Bone marrow (tissue), 2 donors: Measurements from ENCODE around the gene COL24A1.
"Not testable (repeated sequence)": the region's sequence is repeated elsewhere in the genome, so short reads cannot be mapped to it uniquely, and the experiment has no call there.

ENCODE experiments used
- DNase-seq, 2 donors: peaks; one replicate each; lab custom pipeline; 2025; lab: John Stamatoyannopoulos, UW

Gene COL24A1

DNA sequence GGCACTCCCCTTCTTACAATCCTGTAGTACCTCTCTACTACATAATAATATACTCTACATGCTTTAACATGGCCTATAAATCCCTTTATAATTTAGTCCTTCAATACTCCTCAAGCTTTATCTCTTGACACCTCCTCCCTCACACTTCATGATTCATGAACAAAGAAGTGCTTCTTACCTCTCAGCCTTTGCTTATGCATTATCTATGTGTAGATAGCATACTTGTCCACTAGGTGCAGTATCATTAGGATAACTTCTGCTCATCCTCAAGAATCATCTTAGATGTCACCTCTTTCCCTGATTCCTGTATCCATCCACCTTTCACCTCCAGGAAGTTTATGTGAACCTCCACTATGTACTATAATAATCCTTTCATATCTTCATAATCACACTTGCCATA, 74.4 kb downstream of the COL24A1 start:
- no peak for DNase-seq

DNA sequence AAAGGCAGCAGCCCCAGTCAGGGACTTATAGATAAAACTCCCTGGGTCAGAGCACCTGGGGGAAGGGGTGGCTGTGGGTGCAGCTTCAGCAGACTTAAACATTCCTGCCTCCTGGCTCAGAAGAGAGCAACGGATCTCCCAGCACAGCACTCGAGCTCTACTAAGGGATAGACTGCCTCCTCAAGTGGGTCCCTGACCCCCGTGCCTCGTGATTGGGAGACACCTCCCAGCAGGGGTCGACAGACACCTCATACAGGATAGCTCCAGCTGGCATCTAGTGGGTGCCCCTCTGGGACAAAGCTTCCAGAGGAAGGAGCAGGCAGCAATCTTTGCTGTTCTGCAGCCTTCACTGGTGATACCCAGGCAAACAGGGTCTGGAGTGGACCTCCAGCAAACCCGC, 84.1 kb downstream of the COL24A1 start:
- DNase-seq, result not testable (repeated sequence)

DNA sequence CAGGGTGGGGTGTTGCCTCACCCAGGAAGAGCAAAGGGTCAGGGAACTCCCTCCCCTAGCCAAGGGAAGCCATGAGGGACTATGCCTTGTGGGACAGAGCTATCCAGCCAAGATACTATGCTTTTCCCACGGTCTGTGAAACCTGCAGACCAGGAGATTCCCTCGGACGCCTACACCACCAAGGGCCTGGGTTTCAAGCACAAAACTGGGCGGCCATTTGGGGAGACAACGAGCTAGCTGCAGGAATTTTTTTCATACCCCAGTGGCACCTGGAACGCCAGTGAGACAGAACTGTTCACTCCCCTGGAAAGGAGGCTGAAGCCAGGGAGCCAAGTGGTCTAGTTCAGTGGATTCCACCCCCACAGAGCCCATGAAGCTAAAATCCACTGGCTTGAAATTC, 84.7 kb downstream of the COL24A1 start:
- not testable (repeated sequence) for DNase-seq

DNA sequence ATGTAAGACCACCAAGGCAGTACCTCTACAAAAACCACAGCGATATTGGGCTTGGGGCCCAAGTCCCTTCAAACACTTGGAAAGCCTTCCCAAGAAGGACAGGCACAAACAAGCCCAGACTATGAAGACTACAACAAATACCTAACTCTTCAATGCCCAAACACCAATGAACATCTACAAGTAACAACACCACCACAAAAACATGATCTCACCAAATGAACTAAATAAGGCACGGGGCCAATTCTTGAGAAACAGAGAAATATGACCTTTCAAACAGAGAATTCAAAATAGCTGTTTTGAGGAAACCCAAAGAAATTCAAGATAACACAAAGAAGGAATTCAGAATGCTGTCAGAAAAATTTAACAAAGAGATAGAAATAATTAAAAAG, 86.8 kb downstream of the COL24A1 start:
- no peak for DNase-seq

DNA sequence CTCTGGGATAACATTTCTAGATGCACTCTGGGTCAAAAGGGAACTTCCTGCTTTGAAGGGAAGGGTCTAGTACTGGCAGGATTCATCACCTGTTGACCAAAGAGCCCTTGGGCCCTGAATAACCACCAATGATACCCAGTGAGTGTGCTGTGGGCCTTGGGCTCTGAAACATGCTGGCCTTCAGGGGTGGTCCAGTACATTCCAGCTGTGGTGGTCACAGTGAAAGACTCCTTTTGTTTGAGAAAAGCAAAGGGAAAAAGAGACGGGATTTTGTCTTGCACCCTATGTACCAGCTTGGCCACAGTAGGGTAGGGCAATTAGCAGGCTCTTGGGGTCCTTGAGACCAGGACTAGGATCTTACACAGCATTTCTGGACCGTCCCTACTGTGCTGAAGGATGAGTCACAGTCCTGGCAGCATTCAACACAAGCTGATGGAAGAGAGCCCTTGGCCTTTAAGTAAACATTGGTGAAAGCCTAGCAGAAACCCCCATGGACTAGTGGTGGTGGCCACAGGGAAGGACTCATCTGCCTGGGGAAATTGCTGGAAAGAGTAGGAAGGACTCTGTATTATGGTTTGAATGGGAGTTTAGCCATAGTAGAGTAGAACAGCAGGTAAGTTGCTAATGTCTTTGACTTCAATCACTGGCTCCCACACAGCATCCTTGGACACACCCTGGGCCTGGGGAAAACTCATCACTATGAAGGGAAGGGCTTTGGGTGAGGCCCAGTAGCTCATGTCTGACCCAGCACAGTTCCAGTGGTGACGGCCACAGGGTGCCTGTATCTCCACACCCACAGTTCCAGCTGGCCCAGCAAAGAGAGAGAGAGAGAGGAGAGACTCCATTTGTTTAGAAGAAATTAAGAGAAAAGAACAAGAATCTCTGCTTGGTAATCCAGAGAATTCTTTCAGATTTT, 87.5 kb downstream of the COL24A1 start:
- no peak for DNase-seq

DNA sequence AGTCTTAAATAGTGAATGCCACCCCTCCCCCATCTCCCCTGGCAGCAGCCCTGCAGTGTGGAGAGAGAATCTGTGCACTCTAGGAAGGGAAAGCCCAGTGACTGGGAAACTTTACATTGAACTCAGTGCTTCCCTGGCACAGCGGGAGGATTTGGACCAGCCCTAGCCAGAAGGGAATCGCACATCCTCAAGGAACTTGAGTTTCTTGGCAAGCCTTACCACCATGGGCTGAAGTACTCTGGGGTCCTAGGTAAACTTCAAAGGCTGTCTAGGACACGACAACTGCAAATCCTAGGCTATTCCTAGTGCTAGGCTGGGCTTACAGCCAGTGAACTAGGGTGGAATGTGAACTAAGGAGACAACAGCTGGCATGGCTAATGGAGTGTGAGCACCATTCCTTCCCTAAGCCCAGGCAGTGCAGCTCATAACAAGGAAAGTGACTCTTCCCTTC, 88.3 kb downstream of the COL24A1 start:
- no peak for DNase-seq

DNA sequence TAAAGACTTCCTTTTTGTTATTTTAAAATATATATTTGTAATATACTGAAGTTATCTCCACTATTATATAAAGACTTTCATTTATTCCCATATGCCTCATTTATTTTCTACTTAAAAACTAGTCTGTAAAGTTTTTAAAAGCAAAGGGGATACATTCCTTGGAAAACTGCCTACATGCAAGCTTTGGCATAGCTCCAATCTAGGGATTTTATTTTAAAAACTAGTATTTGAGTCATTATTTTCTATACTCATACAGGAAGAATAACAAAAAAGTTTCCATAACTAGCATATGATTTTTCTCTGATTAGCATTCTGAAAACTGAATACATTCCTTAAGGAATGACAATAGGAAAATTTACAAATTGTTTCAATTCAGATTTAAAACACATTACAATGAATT, 88.9 kb downstream of the COL24A1 start:
- DNase-seq, result no peak

DNA sequence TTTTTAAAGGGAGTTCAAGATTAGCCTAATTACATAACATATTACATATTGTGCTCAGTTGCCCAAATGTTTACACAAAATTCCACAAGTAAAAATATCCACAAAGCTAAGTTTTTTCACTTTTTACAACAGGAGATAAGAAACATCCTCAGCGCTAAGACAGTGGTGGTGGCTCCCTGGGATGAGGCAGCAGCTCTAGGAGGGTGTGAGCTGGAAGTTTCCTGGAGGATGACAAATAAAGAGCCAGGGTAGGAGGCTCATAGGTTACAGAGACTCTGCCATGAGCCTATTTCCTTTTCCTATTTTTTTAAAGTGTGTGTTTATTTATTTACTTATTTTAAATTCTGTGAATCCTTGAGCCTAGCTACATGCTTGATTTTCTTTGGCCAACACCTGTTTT, 91.7 kb downstream of the COL24A1 start:
- DNase-seq, result no peak

DNA sequence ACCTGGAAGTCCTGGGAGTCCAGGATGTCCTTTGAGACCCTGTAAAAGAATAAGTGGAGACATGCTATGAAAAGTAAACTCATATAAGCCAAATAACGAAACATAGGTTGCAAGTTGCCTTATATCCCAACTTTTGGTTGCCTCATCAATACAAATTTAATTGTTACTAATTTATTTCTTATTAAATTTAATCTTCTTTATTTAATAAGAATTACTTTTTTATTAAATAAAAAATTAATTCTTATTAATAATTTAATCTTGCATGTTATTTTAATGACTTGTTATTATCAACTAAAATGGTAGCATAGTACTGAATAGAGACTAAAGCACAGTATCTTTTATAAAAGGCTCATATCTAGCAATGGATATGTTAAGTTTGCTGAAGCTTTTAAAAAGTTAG, 92.9 kb downstream of the COL24A1 start:
- DNase-seq, result no peak

DNA sequence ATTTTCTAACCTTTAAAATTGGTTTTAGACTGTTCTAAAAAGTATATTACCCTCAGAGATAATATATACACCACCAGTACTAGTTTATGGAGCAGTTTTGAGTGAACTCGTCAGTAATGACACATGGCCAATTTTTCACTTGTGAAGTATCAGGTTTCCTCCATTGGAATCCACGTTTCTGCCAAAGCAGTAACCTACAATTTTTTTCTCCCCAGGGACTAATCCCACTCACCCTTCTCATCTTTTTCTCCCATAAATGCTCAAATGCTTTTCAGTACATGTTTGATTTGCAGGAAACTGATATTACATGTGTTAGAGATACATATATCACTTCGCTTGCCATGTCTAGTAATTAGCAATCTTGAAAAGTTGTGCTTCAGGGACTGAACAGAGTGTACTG, 94.1 kb downstream of the COL24A1 start:
- no peak for DNase-seq

DNA sequence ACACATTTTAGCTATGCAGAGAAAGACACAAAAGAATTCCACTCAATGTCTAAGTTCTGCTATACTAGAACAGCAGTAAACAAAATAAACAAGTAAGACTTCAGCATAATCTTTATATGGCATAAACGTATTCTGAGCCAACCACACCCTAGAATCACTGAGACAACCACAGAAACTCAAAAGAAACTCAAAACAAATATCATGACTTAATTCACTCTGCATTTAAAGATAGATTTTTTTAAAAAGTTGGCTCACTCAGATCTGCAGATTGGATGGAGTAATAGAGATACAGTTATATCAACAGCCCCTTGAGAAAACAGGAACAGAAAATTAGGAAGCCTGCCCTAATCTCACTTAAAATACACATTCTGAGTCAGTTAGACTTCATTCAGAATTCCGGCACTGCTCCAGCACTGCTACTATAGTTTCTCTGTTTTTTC, 95.0 kb downstream of the COL24A1 start:
- peak in 1 of 2 donors; percentile 81 for DNase-seq

DNA sequence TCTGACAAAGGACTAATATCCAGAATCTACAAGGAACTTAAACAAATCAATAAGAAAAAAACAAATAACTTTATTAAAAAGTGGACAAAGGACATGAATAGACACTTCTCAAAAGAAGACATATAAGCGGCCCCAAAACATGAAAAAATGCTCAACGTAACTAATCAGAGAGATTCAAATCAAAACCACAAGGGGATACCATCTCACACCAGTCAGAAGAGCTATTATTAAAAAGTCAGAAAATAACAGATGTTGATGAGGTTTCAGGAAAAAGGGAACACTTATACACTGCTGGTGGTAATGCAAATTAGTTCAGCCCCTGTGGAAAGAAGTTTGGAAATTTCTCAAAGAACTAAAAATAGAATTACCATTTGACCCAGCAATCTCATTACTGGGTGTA, 102.2 kb downstream of the COL24A1 start:
- DNase-seq, result no peak

DNA sequence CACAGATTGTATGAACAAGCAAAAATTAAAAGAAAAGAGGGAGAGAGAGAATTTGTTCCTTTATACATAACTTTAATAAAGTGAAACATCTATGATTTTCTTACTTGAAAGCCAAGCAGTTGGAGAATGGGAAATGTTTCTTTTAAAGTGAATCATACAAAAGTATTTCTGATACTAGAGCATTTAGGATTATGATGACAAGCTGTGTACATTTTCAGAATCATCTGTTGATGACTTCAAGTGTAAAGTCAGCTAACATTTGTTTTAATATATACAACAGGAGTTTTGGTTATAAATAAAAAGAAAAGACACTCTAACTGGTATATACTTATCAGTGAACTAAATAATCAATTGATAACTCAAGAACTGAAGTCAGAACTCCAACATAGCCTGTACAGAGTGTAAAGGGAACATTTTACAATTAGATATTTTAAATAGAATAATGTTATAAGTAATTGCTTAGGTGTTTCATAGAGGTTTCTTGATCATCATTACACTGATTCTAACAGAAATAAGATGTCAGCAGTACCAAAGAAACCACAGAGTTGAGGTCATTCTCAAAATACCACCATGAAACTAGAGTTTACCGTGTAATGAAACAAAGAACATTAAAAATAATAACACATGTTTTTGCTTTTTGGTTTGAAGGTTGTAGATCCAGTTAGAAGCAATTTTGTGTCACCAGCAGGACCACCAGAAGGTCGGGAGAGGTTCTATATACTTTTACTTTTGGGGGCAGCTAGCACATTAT, 103.4 kb downstream of the COL24A1 start:
- no peak for DNase-seq

DNA sequence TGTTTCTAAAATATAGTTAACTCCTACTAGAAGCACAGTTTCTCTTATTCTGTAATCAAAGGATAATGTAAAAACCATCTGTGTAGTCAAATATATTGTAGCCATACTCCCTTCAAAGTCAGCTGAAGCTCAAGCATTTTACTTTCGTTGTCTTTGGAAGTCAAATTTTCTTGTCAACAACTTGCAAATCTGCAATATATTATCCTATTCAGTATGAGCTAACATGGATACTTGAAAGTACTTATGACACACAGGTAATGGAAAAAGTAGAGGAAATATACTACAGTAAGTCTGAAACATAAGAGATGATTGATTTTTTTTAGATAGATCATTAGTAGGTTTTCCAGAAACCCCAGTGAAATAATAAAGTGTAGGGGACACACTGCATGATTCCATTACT, 121.5 kb downstream of the COL24A1 start:
- DNase-seq, result no peak

DNA sequence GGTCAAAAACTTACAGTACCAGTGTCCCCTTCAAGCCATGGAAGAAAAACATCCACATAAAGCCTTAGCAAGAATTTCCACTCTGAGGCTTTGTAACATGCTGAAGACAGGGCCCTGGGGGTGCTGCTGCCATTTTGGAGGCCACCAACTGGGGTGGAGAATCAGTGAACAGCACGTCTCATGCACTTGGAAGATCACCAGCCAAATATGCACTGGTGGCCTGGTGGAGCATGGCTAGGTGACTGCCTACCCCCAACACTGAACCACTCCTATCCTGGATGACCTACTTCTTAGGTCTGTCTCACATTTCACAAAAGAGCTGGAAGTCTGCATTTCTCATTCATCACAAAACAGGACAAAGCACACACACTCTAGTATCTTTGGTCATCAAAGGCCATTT, 126.4 kb downstream of the COL24A1 start:
- DNase-seq, result no peak

DNA sequence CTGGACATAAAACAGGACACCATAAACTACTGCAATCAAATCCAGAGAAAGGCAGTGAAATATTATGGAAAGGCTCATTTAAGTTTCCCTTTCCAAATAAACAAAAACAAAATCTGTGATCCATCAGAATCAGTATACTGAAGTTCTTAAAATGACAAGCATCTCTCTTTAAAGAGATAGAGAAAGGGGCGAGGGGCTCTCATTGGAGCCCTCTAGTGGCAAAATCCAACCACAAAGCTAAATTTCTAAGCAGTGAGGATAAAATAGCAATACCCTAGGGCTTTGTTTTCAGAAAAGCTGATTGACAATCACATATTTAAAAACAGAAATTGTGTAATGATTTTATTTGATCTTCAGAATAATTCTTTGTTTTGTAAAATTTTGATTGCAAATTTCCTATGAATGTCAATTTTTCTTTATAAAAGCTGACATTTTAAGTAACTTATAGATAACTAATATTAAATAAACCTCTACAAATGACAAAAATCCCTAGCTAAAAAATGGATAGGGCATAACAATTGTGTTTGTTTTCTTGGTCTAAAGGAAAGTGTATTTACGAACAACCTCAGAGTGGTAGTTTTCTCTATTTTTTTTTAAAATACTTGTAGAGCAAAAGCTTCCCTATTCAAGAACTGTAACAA, 138.2 kb downstream of the COL24A1 start:
- peak in 1 of 2 donors; percentile 31 for DNase-seq

DNA sequence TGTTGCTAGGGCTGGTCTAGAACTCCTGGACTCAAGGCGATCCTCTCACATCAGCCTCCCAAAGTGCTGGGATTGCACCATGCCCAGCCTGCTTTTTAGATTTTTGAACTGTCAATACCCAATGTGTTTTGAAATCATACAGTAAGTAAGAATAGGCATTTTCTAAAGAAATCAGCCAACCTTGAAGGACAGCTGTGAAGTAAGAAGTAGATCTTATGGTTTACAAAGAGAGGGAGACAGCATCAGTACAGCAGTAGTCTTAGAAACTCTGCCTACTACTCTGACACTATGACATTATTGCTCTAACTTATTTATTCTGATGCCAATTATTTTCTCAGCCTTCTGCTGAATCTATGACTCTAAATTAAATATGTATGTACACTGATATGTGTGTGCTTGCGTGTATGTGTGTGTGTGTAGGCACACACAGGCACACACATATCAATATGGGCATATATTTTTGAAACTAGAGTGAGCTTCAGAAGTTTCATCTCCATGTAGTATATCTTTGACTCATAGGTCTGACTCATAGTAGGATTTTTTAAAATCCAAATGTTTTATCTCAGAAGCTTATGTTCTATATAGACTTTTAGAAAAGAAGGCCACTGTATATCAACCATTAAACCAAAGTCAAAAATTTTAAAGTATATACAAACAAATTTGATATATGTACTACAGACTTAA, 140.4 kb downstream of the COL24A1 start:
- DNase-seq, result no peak

DNA sequence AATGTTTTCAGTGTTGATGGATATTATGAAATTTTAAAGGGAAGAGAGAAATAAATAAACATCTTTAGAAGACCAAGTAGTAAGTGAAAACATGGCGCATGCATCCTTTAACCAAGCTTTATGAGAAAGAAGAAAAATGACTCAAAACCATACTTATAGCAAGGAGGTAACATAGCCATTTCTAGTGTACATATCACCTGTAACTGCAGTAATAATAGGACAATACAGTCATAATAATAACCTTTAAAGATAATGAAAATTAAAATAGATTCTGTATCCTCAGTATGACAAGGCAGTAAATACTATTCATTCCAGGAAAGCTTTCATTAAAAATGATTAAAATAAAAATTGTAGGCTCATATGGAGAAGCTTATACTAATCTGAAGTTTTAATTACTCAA, 141.2 kb downstream of the COL24A1 start:
- no peak for DNase-seq

DNA sequence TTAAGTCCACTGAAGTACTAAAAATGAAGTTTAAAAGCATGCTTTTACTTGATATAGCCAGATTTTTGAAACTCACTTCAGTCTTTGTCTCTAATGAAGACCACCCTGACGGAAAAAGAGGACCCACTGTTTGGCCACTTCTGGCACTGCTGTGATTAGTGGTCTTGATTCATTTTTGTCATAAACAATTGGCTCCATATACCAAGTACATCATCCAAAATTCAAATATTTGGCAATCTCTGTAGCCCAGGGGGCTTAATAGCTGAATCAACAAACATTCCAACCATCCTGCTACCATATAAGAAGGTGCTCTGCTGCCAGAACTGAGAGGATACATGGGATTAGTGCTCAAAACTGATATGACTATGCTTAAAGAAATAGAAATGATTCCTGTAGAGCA, 156.0 kb downstream of the COL24A1 start:
- DNase-seq, result no peak

DNA sequence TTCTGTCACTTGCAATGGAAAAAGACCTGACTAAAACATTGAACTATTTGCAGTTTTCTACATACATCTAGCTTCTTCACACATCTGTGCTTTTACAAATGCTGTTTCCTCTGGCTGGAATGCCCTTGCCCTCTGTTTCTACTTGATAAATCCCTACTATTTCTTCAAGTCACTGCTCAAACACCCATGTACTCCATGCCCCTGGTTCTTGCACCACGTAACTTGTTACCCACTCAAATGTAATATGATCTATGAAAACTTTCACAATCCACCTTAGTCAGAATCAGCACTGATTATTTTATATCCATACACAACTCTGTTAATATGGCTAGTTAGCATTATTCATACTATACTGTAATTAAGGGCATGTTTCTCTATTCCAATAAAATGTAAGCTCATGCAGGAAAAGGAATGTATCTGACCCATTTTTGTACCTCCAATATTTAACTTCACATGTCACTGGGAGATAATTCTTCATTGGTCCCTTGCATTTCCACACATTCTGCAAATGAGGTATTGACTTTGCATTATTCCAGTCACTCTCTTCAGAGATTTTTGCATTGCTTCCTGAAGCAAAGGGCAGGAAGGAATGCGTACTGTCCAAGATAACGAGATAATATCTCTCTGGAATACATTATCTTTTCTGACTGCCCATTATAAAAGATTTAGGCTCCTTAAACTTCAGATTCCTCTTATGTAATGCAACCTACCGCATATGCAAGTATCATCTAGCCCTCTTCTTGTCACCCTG, 158.3 kb downstream of the COL24A1 start:
- DNase-seq, result no peak

DNA sequence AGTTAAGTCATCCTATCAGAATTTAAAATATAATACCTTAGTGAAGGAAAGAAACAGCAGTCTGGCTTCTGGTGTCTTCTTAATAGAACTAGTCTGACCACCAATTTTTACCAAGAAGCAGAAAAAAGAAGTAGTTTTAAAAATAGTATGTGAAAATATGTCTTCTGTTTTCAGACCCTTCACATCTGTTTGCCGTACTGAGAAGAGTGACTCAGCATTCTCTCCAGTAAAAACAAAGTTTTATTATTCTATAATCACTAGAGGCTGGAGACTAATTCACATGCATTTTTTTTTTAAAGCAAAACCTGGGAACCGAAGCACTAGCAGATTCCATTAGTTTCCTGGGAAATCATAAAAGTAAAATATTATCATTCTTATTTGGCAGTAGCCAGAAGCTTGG, 163.8 kb downstream of the COL24A1 start:
- peak in 1 of 2 donors; percentile 52 for DNase-seq
